Right atrium auricular region (tissue), 2 donors: ENCODE data around the gene SNORC. TPM values are rescaled to one million over a fixed set of nuclear protein-coding genes. Genes with fewer than 3 reads are reported as not detected.

Experiments used
- DNase-seq: peaks from one replicate; pipeline ENCODE4 v3.0.0-alpha.2; 2019; ENCODE audit warnings: low spot score
- H3K27ac ChIP-seq, 2 donors: fragments of 200-600 bp; sonication (generic); 1 replicate in 1 of 2; 2 replicates in 1 of 2; pipeline ENCODE4 v1.5.1; 2016 to 2019
- H3K27me3 ChIP-seq, 2 donors: fragments of 200-600 bp; sonication (generic); one replicate each; pipeline versions ENCODE4 v1.5.1 to v1.6.0; 2017 to 2019
- H3K36me3 ChIP-seq: fragments of 200-600 bp; sonication (generic); one replicate; pipeline ENCODE4 v1.5.1; 2016
- H3K4me1 ChIP-seq, 2 donors: fragments of 200-600 bp; sonication (generic); one replicate each; pipeline versions ENCODE4 v1.5.1 to v1.6.0; 2017 to 2019
- H3K4me3 ChIP-seq, 2 donors: fragments of 200-600 bp; sonication (generic); 1 replicate in 1 of 2; 2 replicates in 1 of 2; pipeline ENCODE4 v1.5.1; 2017 to 2019; ENCODE audit warnings: mild to moderate bottlenecking in 1 of 2, moderate library complexity in 1 of 2
- H3K9me3 ChIP-seq, 2 donors: fragments of 200-600 bp; sonication (generic); one replicate each; pipeline ENCODE4 v1.5.1; 2019
- total RNA-seq, 2 donors: library from RNA; depleted of rRNA; stranded (reverse); fragments of >200 nt; gene quantifications; one replicate each; pipeline ENCODE4 v1.1.0, GENCODE V29; 2016
- TF ChIP-seq, protein P1 (sequence below), 2 donors: fragments of 200-600 bp; sonication (generic); IDR thresholded peaks; one replicate each; pipeline ENCODE4 v1.5.1; 2019; ENCODE audit warnings: antibody characterized with exemption in 2 of 2

Gene SNORC
- total RNA-seq, 2 donors from 2014 or later, result 0.12 to 0.30 TPM

DNA sequence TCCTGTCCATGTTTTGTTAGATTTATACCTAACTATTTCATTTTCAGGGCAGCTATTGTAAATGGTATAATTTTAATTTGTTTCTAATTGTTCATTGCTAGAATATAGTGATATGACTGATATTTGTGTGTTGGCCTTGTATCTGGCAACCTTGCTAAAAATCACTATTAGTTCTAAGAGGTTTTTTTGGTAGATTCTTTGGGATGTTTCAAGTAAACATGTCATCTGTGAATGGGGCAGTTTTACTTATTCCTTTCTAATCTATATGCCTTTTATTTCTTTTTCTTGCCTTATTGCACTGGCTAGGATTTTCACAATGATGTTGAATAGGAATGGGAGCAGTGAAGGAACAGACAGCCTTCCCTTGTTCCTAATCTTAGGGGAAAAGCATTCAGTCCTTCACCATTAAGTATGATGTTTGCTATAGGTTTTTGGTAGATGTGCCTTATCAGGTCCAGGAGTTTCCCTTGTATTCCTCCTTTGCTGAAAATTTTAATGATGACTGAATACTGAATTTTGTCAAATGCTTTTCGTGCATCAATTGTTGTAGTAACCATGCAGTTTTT is 41.7 kb downstream of the SNORC start:
- Histone ChIP-seq H3K27me3 (no peaks in the 10 kb centered on the region), H3K4me3 (no peak overlapping the region), H3K36me3 (no peaks in the 10 kb centered on the region), H3K4me1 (no peaks in the 10 kb centered on the region), H3K27ac (no peak overlapping the region), H3K9me3 (peaks cover 0 to 15% of the 10 kb centered on the region in 2 donors)
- TF ChIP-seq, protein P1, sequence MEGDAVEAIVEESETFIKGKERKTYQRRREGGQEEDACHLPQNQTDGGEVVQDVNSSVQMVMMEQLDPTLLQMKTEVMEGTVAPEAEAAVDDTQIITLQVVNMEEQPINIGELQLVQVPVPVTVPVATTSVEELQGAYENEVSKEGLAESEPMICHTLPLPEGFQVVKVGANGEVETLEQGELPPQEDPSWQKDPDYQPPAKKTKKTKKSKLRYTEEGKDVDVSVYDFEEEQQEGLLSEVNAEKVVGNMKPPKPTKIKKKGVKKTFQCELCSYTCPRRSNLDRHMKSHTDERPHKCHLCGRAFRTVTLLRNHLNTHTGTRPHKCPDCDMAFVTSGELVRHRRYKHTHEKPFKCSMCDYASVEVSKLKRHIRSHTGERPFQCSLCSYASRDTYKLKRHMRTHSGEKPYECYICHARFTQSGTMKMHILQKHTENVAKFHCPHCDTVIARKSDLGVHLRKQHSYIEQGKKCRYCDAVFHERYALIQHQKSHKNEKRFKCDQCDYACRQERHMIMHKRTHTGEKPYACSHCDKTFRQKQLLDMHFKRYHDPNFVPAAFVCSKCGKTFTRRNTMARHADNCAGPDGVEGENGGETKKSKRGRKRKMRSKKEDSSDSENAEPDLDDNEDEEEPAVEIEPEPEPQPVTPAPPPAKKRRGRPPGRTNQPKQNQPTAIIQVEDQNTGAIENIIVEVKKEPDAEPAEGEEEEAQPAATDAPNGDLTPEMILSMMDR (IDR thresholded peaks at IDR 0.05), result no peak
- no peak for DNase-seq

DNA sequence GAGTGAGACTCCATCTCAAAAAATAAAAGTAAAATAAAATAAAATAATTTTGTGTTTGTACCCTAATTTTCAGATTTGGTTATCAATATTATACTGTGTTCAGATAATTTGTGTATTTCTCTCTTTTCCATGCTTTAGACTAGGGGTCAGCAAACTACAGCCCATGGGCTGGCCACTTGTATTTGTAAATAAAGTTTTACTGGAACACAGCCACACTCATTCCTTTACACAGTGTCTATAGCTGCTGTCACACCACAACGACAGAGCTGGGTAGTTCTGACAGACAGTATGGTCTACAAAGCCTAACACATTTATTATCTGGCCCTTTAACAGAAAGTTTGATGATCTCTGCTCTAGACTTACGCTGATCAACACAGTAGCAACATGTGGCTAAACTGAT is 43.8 kb downstream of the SNORC start:
- no peaks in the 10 kb centered on the region for H3K36me3 ChIP-seq
- TF ChIP-seq, protein P1 (IDR thresholded peaks at IDR 0.05), result no peak
- H3K4me1 ChIP-seq, result no peaks in the 10 kb centered on the region
- DNase-seq, result no peak
- no peaks in the 10 kb centered on the region for H3K27me3 ChIP-seq
- no peak overlapping the region for H3K27ac ChIP-seq
- peaks cover 0 to 15% of the 10 kb centered on the region in 2 donors for H3K9me3 ChIP-seq
- H3K4me3 ChIP-seq, result no peak overlapping the region

DNA sequence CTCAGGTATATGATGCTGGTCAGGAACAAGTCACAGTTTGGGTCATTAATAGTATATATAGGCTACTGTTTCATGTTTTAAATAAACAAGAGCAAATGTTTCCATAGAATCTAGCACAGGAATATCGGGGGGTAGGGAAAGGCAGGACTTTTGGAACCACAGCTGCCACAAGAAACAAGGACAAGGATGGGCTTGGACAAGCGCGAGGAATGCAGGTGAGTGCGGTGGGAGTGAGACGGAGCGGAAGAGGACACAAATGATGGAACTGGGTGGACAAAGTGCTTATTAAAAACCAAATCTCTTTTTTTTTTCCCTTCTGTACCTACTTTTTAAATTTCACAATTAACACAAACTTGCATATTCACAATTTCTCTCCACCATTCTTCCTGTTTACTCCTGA is 49.1 kb downstream of the SNORC start:
- Histone ChIP-seq H3K27ac (no peak overlapping the region), H3K4me1 (no peaks in the 10 kb centered on the region), H3K4me3 (no peak overlapping the region), H3K9me3 (no peaks in the 10 kb centered on the region), H3K36me3 (no peaks in the 10 kb centered on the region), H3K27me3 (no peaks in the 10 kb centered on the region)
- DNase-seq, result no peak
- TF ChIP-seq, protein P1 (IDR thresholded peaks at IDR 0.05), result no peak

DNA sequence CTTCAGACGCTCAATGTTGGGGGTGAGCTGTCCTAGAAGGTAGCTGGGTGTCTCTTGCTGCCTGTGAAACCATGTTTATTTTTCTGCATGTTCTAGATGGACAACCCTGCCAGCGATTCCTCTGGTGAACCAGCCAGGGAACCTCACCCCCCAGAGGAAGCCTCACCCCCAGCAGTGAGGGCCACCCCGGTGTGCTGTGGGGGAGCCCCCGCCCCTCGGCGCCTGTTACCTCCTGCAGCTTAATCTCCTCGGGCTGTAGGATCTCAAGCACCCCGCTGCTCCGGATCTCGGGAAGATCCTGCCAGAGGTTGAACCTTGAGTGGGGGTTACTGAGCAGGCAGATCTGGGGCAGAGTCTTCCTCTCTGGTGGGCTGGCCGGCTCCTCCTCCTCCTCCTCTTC is 50.0 kb downstream of the SNORC start:
- Histone ChIP-seq H3K27ac (no peak overlapping the region), H3K27me3 (no peaks in the 10 kb centered on the region), H3K4me3 (no peak overlapping the region), H3K4me1 (no peaks in the 10 kb centered on the region), H3K36me3 (no peaks in the 10 kb centered on the region), H3K9me3 (no peaks in the 10 kb centered on the region)
- TF ChIP-seq, protein P1 (IDR thresholded peaks at IDR 0.05), result no peak
- DNase-seq, result no peak

DNA sequence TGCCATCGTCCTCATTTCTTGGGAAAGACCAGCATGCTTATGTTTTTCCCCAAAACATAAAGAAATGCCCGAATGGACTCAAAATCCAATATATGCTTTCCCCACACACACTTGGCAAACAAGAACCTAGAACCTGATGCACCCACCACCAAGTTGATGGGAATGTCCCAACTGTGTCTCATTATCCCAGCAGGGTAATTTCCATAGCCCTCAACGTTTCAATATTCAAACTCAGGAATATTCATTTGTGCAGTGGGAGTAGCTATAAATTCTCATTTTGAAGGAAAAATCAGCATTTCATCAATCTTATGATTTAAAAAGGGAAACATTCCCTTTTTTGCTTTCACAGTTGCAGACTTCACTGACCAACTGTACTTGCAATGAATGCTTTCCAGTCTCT is 50.7 kb downstream of the SNORC start:
- TF ChIP-seq, protein P1 (IDR thresholded peaks at IDR 0.05), result no peak
- DNase-seq, result no peak
- Histone ChIP-seq H3K27ac (no peak overlapping the region), H3K36me3 (no peaks in the 10 kb centered on the region), H3K9me3 (no peaks in the 10 kb centered on the region), H3K4me1 (no peaks in the 10 kb centered on the region), H3K27me3 (no peaks in the 10 kb centered on the region), H3K4me3 (no peak overlapping the region)

DNA sequence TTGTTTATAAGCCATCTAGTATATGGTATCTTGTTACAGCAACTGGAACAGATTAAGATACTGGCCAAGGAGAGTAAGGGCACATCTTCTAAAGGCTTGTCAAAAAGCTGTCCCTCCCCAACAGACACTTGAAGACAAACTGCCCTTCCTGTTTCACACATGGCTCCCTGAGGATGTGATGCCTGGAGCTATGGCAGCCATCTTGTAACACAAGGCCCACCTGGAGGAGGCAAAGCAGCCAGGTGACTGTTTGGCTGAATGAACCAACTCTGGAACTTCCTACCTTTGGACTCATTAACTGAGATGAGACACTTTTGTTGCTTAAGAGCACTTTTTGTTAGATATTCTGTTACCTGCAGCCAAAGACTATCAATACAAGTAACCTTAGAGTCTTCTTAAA is 54.4 kb downstream of the SNORC start:
- no peaks in the 10 kb centered on the region for H3K36me3 ChIP-seq
- TF ChIP-seq, protein P1 (IDR thresholded peaks at IDR 0.05), result no peak
- no peak overlapping the region for H3K4me3 ChIP-seq
- H3K4me1 ChIP-seq, result peaks cover 0 to 20% of the 10 kb centered on the region in 2 donors
- DNase-seq, result no peak
- H3K9me3 ChIP-seq, result no peaks in the 10 kb centered on the region
- no peaks in the 10 kb centered on the region for H3K27me3 ChIP-seq
- no peak overlapping the region for H3K27ac ChIP-seq
